Measurements from ENCODE around the gene ZAP70. TPM values are rescaled to one million over a fixed set of nuclear protein-coding genes. Genes with fewer than 3 reads are reported as not detected.

The ZAP70 gene
- total RNA-seq, 1 experiment from 2014 or later = not detected

GRCh38 chr2:97765933-97766332, 52.6 kb downstream of the ZAP70 start:
- TF ChIP-seq CTCF (conservative IDR thresholded peaks at IDR 0.05; ENCODE audit: low read depth, low read length) (no peak), EZH2 (IDR thresholded peaks at IDR 0.05; ENCODE audit: borderline replicate concordance, low read depth, low read length, poor library complexity, severe bottlenecking) (no peak)
- H3K27me3 ChIP-seq (replicated peaks; ENCODE audit: insufficient read depth, low read depth, low read length, poor library complexity) = no peaks in the 10 kb centered on the region
- no peaks in the 10 kb centered on the region for H3K4me1 ChIP-seq (ENCODE audit: insufficient read depth, low read length, poor library complexity, severe bottlenecking)
- no peak overlapping the region for H3K4me3 ChIP-seq (ENCODE audit: low read depth, low read length, poor library complexity, severe bottlenecking)
- CTCF ChIA-PET = no interaction called here
- no peak for DNase-seq (ENCODE audit: low spot score)
- no peaks in the 10 kb centered on the region for H3K36me3 ChIP-seq (ENCODE audit: insufficient read depth, low read length, poor library complexity, severe bottlenecking)
- no TSS peak for BruUV-seq (replicated peaks)
- POLR2A ChIA-PET (ENCODE audit: low non-redundant PET) = interaction anchor here (0.6 kb wide), 1 partner anchor 315 kb away, joined by 3 read pairs; no protein-coding TSS in a partner anchor
- H3K27ac ChIP-seq (ENCODE audit: low read depth, low read length, poor library complexity, severe bottlenecking) = no peak overlapping the region
- H3K9me3 ChIP-seq (ENCODE audit: low read depth, low read length, poor library complexity, severe bottlenecking) = no peaks in the 10 kb centered on the region
- intact Hi-C loops (cut with micrococcal nuclease; ENCODE audit: unreplicated experiment) = no loop called here

- no peaks in the 10 kb centered on the region for H3K4me1 ChIP-seq (ENCODE audit: insufficient read depth, low read length, poor library complexity, severe bottlenecking)
- TF ChIP-seq EZH2 (IDR thresholded peaks at IDR 0.05; ENCODE audit: borderline replicate concordance, low read depth, low read length, poor library complexity, severe bottlenecking) = no peak
- TF ChIP-seq CTCF (conservative IDR thresholded peaks at IDR 0.05; ENCODE audit: low read depth, low read length) = no peak
- DNase-seq (ENCODE audit: low spot score) = no peak
- no peak overlapping the region for H3K4me3 ChIP-seq (ENCODE audit: low read depth, low read length, poor library complexity, severe bottlenecking)
- intact Hi-C loops (cut with micrococcal nuclease; ENCODE audit: unreplicated experiment) = no loop called here
- H3K27me3 ChIP-seq (replicated peaks; ENCODE audit: insufficient read depth, low read depth, low read length, poor library complexity) = no peaks in the 10 kb centered on the region
- no TSS peak for BruUV-seq (replicated peaks)
- ChIA-PET CTCF (no interaction called here), POLR2A (ENCODE audit: low non-redundant PET) (no interaction called here)
- H3K9me3 ChIP-seq (ENCODE audit: low read depth, low read length, poor library complexity, severe bottlenecking) = no peaks in the 10 kb centered on the region
- no peaks in the 10 kb centered on the region for H3K36me3 ChIP-seq (ENCODE audit: insufficient read depth, low read length, poor library complexity, severe bottlenecking)
- no peak overlapping the region for H3K27ac ChIP-seq (ENCODE audit: low read depth, low read length, poor library complexity, severe bottlenecking)
Observed at GRCh38 chr2:97766567-97766966, 53.2 kb downstream of the ZAP70 start.

- H3K9me3 ChIP-seq (ENCODE audit: low read depth, low read length, poor library complexity, severe bottlenecking) = no peaks in the 10 kb centered on the region
- ChIA-PET CTCF (no interaction called here), POLR2A (ENCODE audit: low non-redundant PET) (no interaction called here)
- H3K4me3 ChIP-seq (ENCODE audit: low read depth, low read length, poor library complexity, severe bottlenecking) = no peak overlapping the region
- BruUV-seq (replicated peaks) = no TSS peak
- no peak for DNase-seq (ENCODE audit: low spot score)
- H3K4me1 ChIP-seq (ENCODE audit: insufficient read depth, low read length, poor library complexity, severe bottlenecking) = no peaks in the 10 kb centered on the region
- no peaks in the 10 kb centered on the region for H3K36me3 ChIP-seq (ENCODE audit: insufficient read depth, low read length, poor library complexity, severe bottlenecking)
- H3K27me3 ChIP-seq (replicated peaks; ENCODE audit: insufficient read depth, low read depth, low read length, poor library complexity) = no peaks in the 10 kb centered on the region
- intact Hi-C loops (cut with micrococcal nuclease; ENCODE audit: unreplicated experiment) = no loop called here
- TF ChIP-seq CTCF (conservative IDR thresholded peaks at IDR 0.05; ENCODE audit: low read depth, low read length) (no peak), EZH2 (IDR thresholded peaks at IDR 0.05; ENCODE audit: borderline replicate concordance, low read depth, low read length, poor library complexity, severe bottlenecking) (no peak)
- H3K27ac ChIP-seq (ENCODE audit: low read depth, low read length, poor library complexity, severe bottlenecking) = no peak overlapping the region
Observed at GRCh38 chr2:97769308-97769707, 55.9 kb downstream of the ZAP70 start.

Data from A673 (cell line).